ENCODE results near the gene KCND2.
"Not testable (repeated sequence)": the region's sequence is repeated elsewhere in the genome, so short reads cannot be mapped to it uniquely, and the experiment has no call there.

Gene KCND2

DNA sequence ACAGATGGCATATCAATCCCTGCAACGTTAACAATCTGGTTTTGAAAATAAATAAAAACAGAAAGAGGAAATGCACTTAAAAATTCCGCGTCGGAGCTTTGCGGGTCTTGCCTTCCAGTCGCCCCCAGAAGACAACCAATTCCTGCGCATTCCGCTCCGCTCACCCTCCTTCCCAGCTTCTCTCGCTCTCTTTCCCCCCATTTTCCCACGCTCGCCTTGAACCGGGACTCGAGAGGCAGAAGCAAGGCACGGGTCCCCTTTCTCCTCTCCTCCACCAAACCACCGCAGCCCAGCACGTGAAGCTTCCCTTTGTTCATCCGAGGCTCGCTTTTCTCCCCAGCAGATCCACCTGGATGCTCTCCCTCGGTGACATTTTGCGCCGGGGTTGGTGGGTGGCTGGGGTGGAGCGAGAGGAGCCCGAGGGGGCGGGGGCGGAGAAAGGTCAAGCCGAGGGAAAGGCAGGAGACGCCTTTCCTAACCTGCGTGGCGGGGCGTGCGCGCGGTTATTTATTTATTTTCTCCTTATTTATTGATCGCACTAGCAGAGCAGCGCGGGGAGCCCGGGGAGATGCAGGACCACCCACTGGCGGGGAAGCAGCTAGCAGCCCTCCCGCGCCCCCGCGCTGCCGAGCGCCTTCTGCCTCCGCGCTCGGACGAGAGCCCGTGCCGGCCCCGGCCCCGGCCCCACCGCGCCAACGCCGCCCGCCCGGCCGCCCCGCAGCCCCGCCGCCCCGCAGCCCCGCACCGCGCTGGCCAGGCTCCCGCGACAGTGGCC lies at the start of gene KCND2:
Gene KCND2, plus strand, starts transcription at position 475 of the 775 bp plus-strand sequence.
- DNase-seq = no peak

DNA sequence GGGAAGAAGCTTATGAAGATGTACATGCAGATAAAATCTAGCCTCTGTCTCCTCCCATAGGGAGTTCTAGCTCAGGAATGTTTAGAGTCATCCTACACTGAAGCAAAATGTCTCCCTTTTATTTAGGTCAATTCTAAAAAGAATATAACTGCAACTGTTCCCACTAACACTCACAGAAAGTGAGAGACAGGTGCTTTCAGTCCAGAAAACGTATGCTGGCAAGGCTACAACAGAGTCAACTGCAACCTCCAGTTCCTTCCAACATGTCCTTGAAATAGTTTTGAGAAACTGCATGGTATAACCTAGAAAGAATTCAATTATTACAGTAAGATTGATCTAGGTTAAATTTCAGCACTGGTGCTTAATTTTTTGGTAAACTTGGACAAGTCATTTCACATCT lies 46.8 kb upstream of the KCND2 start:
- DNase-seq = no peak

DNA sequence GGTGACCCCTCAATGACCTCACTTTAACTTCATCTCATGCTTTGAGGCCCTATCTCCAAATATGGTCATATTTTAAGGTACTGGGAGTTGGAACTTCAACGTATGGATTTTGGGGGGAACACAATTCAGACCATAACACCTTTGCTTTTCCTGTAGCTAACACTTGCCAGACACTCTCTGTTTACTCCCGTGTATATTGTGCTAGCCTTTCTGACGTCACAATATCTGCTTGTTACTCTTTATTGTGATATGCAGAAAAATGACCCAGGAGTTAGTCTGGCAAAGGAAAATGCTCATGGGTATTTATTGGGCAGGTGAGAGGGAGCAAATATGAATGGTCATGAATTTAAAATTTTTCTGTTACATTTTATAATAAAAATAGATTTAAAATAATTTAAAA lies 45.7 kb upstream of the KCND2 start:
- no peak for DNase-seq

DNA sequence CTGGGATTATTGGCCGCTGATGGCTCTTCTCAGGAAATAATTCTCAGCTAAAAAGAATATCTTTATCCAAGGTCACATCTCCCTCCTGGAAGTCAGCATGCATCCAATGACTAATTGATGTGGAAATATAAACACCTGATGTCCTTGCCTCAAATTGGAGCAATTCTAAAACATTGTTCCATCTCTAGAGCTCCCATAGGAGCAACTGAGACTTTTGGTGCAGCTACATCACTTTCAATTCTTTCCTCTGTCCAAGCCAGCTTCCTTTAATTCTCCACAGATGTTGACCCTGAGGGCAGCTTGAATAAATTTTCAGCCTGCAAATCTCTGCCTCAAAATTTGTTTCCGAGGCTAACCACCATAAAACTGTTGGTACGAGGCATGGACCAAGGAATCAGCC lies 43.9 kb upstream of the KCND2 start:
- no peak for DNase-seq

DNA sequence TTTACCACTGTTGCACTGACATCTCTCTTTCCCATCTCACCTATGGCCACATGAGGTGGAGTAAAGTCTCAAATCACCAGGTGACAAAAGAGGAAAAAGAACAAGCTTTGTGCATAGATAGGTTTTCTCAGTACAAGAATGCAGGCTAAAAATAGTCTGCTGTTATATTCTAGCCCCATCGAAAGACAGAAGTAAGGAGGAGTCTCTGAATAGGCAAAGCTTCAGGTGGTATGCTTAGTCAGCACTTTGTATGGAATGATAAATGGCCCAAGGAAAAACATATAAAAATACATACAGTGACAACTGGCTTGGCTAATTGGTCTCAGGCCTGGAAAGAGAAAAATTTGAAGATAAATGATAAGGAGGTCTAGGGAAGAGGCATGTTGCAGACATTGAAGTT lies 39.6 kb upstream of the KCND2 start:
- no peak for DNase-seq

DNA sequence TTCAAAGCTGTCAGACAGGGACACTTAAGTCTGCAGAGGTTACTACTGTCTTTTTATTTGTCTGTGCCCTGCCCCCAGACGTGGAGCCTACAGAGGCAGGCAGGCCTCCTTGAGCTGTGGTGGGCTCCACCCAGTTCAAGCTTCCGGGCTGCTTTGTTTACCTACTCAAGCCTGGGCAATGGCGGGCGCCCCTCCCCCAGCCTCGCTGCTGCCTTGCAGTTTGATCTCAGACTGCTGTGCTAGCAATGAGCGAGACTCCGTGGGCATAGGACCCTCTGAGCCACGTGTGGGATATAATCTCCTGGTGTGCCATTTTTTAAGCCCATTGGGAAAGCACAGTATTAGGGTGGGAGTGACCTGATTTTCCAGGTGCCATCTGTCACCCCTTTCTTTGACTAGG lies 32.6 kb upstream of the KCND2 start:
- DNase-seq = not testable (repeated sequence)

DNA sequence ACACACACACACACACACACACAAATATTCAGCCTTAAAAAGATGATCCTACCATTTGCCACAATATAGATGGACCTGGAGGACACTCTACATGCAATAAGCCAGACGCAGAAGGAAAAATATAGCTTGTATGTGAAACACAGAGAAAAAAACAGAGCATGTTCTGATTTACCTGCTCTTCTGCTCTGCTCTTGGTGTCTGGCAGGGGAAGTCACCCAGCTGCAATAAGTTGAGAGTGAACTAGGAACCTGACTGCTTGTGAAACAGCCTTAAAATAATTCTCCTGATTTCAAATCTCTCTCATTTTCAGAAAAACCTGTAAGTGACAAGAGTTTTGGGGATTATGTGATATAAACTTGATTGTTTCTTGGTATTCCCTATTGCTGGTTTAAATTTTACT lies 31.0 kb upstream of the KCND2 start:
- no peak for DNase-seq

DNA sequence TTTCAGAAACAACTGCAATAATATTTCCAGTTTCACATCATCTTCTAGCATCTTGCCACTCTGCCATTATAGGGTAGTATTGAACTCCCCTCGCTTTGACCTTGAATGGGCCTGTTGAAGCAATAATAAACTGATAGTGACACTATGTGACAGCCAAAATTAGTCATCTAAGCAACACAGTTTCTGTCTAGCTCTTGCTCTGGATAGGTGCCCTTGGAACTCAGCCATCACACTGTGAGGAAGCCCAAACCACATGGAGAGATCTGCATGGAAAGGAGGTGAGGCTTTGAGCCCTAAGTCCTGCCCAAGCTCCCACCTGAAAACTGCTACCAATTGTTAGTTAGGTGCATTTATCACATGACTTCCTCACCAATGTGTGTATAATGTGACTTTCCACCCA lies 18.1 kb upstream of the KCND2 start:
- no peak for DNase-seq

DNA sequence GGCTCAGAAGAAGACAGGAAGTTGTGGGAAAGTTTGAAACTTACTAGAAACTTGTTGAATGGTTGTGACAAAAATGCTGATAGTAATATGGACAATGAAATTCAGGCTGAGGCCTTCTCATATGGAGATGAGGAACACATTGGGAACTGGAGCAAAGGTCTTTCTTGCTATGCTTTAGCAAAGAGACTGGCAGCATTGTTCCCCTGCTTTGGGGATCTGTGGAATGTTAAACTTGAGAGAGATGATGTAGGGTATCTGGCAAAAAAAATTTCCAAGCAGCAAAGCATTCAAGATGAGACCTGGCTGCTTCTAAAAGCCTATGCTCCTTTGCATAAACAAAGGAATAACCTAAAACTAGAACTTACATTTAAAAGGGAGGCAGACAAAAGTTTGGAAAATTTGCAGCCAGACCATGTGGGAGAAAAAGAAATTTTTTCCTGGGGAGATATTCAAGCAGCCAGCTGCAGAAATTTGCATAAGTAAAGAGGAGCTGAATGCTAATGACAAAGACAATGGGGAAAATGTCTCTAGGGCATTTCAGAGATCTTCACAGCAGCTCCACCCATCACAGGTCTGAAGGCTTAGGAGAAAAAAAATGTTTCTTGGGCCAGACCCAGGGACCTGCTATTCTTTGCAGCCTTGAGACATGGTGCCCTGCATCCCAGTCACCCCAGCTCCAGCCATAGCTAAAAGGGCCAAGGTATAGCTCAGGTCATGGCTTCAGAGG lies 16.5 kb upstream of the KCND2 start:
- no peak for DNase-seq

DNA sequence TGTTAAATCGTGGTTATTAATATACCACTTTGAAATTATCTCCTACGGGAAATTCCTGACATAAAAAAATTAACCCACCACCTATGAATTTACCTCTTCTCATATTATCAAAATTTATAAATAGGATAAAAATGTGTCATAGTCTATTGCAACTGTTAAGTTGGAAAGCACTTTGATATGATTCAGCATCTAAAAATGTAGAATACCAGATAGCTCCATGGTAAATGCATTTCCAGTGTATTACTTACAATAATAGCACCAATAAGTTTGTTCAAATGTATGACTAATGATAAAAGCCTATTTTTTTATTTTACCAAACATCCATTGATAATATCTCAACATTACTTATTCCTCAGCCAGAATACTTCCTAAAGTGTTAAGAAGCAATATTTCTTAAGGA lies 13.6 kb upstream of the KCND2 start:
- no peak for DNase-seq

DNA sequence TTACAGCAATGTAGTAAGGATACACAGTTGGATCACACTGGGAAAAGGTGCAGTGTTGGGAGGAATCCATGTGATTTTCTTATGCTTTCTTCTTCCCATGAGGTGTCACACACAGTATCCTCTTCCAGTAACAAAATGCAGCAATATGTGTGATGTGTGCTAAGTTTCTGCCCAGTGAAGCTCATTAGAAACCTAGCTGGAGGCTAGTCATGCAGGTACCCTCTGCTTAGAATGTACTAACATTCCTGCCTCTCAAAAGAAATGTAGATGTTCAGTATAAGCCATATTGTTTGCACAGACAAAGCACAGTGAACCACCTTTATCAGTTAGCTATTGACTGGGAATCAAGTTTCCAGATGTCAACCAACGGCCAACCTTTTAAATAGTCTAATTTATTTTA lies 12.9 kb upstream of the KCND2 start:
- DNase-seq = no peak

DNA sequence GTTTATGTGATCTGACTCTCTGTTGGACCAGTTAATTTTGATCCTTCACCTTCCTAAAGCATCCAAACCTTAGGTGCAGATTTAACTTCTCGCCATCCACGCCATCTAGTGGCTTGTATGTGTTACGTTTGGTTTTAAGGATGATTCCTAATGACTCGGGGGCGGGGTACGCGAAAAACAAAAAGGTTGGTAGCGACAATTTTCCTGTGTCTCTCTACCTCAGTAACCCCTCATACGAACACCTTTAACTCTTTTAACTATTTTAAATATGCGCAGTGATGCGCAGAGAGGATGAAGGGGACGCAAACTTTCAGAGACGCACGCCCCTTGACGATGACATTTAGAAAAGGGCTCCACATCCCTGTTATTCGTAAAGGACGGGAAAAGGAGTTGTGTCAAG lies 714 bp upstream of the KCND2 start:
- DNase-seq = peak; percentile 34

DNA sequence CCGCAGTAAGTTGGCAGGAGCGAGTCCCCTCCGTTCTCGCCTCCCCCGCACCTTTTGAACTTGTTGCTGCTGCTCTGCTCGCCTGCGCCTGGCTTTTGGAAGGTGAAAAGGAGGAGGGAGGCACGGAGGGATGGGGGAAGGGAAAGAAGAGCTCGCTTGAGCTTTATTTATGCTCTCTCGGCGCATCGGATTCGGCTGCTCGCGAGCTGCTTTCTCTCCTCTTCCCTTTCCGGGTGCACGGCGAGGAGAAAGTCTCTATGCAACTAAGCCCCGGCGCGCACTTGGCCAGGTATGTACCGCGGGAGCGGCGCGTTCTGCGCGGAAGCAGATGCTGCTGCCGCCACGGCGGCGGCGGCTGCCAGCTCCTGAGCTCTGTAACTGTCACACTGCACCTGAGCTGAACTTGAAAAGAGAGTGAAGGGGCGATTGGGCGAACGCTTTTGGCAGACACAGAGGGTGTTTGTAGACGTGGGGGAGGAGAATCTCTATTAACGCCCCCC lies 551 bp downstream of the KCND2 start:
- no peak for DNase-seq

DNA sequence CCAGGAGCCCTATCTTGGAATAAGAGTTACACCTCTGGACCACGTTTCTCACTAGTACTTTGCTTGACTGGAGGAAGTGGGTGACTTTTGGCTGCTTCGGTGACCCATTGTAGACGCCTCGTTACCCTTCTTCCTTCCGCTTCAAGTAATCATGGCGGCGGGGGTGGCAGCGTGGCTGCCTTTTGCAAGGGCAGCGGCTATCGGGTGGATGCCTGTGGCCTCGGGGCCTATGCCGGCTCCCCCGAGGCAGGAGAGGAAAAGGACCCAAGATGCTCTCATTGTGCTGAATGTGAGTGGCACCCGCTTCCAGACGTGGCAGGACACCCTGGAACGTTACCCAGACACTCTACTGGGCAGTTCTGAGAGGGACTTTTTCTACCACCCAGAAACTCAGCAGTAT lies 1.5 kb downstream of the KCND2 start:
- no peak for DNase-seq

DNA sequence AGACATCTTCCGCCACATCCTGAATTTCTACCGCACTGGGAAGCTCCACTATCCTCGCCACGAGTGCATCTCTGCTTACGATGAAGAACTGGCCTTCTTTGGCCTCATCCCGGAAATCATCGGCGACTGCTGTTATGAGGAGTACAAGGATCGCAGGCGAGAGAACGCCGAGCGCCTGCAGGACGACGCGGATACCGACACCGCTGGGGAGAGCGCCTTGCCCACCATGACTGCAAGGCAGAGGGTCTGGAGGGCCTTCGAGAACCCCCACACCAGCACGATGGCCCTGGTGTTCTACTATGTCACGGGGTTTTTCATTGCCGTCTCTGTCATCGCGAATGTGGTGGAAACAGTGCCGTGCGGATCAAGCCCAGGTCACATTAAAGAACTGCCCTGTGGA lies 1.9 kb downstream of the KCND2 start:
- no peak for DNase-seq

DNA sequence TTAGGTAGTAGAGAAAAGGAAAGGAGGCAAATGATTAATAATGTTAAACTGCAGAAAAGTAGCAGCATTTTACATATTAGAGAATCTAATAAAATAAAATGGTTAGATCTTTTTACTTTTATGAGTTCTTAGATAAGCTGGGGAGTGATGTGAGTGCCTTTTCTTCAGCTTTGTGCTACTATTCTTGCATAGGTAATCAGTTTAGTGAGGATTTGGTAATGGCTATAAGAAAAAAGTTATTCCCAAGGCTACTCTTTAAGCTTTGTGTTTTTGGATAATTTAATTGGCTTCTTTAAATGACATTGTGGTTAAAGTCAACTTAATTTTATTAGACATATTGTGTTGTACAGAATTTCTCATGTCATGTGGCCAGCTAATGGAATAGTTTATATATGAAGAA lies 3.7 kb downstream of the KCND2 start:
- DNase-seq = no peak

DNA sequence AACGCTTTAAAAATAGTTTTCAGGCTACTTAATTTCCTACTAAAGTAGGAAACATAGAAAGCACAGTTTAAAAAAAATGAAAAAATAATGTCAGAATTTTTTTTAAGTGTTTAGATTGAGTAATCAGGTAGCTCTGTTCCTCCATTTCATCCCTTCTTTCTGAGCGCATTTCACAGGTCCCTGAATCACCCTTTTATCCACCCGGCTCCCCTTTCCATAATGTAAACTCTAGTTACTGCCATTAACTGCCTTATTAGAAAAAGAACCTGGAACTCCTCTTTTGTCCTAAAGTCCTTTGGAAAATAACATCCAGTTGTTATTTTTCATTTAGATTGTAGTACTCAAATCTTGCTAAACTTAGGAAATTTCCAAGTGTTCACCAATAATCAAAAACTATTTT lies 5.8 kb downstream of the KCND2 start:
- no peak for DNase-seq

DNA sequence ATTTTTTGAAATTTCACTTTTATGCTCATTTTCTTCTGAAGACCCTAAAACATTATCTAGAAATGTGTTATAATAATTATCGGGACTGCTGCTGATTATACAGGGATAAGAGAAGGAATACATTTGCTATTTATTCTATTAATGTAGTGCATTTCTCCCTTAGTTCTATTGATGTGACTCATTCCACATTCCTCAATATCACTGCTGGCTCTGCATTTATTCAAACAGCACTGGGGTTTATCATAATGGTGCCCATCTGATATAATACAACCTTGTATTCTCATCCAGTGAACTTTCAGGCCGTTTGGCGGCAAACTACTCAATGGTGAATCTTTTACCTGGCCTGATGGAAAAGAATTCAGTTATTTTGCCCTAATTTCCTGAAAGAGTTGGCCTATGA lies 7.8 kb downstream of the KCND2 start:
- no peak for DNase-seq

DNA sequence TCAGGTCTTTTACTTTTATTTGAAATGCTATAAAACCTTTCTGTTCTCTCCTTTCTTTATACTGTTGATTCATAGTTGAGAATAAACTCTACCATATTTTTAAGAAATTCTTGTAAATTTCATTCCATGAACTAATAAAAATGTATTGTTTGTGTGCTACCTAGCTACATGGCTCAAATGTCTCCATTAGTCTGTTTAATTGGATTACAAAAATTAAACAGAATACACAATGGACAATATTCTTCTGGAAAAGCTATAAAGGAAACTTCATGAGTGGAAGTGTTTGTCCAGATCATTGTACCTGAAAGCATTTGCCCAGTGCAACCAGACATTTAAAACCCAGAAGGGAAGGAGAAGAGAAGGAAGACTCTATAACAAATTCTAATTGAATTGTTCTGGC lies 20.1 kb downstream of the KCND2 start:
- DNase-seq = no peak

DNA sequence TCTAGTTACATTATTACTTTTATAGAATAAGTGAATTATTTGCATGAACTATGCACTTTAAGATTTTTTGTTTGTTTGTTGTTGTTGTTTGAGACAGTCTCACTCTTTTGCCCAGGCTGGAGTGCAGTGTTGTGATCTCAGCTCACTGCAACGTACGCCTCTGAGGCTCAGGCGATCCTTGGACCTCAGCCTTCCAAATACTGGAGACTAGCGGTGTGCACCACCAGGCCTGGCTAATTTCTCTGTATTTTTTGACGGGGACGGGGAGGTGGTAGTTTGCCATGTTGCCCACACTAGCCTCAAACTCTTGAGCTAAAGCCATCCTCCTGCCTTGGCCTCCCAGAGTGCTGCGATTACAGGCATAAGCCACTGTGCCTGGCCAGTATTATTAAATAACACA lies 29.2 kb downstream of the KCND2 start:
- DNase-seq = no peak

DNA sequence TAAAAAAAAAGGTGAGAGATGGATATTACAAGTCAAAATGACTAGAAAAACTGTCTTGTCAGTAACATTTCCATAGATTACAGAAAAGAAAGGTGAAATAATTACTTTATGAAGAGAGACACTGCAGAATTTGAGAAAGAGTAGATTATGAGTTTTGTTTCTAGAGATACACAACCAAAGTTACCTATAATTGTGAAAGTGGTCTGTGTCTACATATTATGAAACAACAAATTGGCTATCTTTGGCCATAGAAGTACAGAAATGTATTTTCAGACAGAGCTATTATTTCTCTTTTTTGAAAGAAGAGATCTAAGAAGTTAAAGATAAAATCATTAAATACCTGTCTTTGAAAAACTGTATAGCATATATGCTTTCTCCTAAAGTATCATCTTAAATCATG lies 30.1 kb downstream of the KCND2 start:
- no peak for DNase-seq

DNA sequence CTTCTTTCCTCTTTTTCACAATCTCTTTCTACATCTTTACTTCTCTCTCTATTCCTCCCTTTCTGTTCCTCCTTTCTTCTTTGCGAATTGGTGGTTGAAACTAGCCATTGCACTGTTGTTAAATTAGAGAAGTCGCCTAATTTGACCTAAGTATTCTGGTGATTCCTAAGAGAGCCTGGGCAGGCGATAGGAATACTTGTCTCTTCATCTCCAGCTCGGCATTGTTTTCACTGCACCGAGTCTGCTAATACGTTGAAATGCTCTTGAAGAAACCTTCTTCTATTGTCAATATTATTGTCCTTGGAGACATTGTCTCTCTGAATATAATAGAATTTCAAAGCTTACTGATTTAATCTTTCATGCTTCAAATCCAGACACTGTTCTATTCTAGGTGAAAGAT lies 31.7 kb downstream of the KCND2 start:
- no peak for DNase-seq

DNA sequence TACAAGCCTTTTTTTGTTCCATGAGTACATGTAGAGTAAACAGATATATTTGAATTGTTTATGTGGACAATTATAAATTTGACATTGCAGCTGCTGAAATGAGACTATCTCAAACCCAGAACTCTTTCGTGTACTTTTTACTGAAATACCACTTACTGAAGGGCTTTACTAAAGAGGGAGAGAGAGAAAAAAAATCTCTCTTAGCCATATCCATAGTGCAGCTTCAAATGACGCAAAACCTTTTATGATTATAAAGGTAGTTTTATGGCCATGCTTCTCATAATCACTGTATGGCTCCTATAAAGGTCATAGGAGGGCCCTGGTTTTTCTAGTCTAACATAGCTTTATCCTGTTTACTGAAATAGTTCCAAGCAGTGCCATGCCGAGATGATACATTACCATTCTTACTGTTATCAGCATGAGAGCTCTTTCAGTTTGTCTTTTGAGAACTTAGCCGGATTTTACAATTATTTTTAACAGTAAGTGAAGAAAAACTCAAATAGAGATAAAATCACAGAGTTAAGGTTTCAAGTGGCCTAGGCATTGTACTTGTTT lies 35.1 kb downstream of the KCND2 start:
- no peak for DNase-seq

Measured in hematopoietic multipotent progenitor cell treated with erythropoietin and hydrocortisone succinate and interleukin-3 and kit ligand, for 8 days (in vitro differentiated cells).